ENCODE data around the gene IGSF10. TPM values are rescaled to one million over a fixed set of nuclear protein-coding genes. Genes with fewer than 3 reads are reported as not detected.
"Not testable (repeated sequence)": the region's sequence is repeated elsewhere in the genome, so short reads cannot be mapped to it uniquely, and the experiment has no call there.

The IGSF10 gene
- total RNA-seq, 1 donor, result 1.4 TPM

DNA sequence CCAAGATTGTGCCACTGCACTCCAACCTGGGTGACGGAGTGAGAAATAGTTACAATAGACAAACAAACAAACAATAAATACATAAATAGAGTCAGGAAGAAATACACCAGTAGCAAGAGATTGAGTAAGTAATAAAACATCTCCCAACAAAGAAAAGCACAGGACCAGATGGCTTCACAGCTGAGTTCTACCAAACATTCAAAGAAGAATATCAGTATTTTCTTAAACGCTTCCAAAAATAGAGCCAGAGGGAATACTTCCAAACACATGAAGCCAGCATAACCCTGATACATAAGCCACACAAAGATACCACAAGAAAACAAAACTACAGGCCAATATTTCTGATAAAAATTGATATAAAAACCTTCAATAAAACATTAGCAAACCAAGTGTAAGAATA, 30.7 kb upstream of the IGSF10 start:
- H3K4me1 ChIP-seq (ENCODE audit: insufficient read depth, low read length), result no peaks in the 10 kb centered on the region
- DNase-seq (ENCODE audit: insufficient read length, low spot score, missing footprints), result no peak
- H2AFZ ChIP-seq (ENCODE audit: low read length), result no peak overlapping the region
- no peaks in the 10 kb centered on the region for H3K79me2 ChIP-seq (ENCODE audit: insufficient read depth, low read length)
- TF ChIP-seq, protein P1, sequence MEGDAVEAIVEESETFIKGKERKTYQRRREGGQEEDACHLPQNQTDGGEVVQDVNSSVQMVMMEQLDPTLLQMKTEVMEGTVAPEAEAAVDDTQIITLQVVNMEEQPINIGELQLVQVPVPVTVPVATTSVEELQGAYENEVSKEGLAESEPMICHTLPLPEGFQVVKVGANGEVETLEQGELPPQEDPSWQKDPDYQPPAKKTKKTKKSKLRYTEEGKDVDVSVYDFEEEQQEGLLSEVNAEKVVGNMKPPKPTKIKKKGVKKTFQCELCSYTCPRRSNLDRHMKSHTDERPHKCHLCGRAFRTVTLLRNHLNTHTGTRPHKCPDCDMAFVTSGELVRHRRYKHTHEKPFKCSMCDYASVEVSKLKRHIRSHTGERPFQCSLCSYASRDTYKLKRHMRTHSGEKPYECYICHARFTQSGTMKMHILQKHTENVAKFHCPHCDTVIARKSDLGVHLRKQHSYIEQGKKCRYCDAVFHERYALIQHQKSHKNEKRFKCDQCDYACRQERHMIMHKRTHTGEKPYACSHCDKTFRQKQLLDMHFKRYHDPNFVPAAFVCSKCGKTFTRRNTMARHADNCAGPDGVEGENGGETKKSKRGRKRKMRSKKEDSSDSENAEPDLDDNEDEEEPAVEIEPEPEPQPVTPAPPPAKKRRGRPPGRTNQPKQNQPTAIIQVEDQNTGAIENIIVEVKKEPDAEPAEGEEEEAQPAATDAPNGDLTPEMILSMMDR (IDR thresholded peaks at IDR 0.05; ENCODE audit: extremely low read depth, low read depth, low read length), result no peak
- no peaks in the 10 kb centered on the region for H3K9me3 ChIP-seq (ENCODE audit: low read depth, low read length)
- no peaks in the 10 kb centered on the region for H4K20me1 ChIP-seq (ENCODE audit: insufficient read depth, low read length)
- no peaks in the 10 kb centered on the region for H3K36me3 ChIP-seq (ENCODE audit: insufficient read depth, low read length)
- no peak overlapping the region for H3K4me3 ChIP-seq (ENCODE audit: insufficient read depth, low read length)
- no peak overlapping the region for H3K4me2 ChIP-seq (ENCODE audit: insufficient read depth, low read length)
- H3K27ac ChIP-seq (ENCODE audit: low read depth, low read length), result no peak overlapping the region
- H3K27me3 ChIP-seq (ENCODE audit: insufficient read depth, low read length), result no peaks in the 10 kb centered on the region

GRCh38 chr3:151487833-151488232, 27.0 kb upstream of the IGSF10 start:
- not testable (repeated sequence) for H3K36me3 ChIP-seq (ENCODE audit: insufficient read depth, low read length); DNase-seq (ENCODE audit: insufficient read length, low spot score, missing footprints); H2AFZ ChIP-seq (ENCODE audit: low read length); H3K27me3 ChIP-seq (ENCODE audit: insufficient read depth, low read length); H3K79me2 ChIP-seq (ENCODE audit: insufficient read depth, low read length); H3K4me2 ChIP-seq (ENCODE audit: insufficient read depth, low read length); H4K20me1 ChIP-seq (ENCODE audit: insufficient read depth, low read length); H3K4me3 ChIP-seq (ENCODE audit: insufficient read depth, low read length); H3K27ac ChIP-seq (ENCODE audit: low read depth, low read length); H3K9me3 ChIP-seq (ENCODE audit: low read depth, low read length); H3K4me1 ChIP-seq (ENCODE audit: insufficient read depth, low read length)

DNA sequence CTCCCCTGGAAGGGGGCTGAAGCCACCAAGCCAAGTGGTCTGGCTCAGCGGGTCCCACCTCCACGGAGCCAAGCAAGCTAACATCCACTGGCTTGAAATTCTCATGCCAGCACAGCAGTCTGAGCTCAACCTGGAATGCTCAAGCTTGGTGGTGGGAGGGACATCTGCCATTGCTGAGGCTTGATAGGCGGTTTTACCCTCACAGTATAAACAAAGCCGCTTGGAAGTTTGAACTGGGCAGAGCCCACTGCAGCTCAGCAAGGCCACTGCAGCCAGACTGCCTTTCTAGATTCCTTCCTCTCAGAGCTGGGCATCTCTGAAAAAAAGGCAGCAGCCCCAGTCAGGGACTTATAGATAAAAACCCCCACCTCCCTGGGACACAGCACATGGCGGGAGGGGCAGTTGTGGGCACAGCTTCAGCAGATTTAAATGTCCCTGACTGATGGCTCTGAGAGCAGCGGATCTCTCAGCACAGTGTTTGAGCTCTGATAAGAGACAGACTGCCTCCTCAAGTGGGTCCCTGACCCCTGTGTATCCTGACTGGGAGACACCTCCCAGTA, 23.2 kb upstream of the IGSF10 start:
- no peaks in the 10 kb centered on the region for H3K79me2 ChIP-seq (ENCODE audit: insufficient read depth, low read length)
- H3K27me3 ChIP-seq (ENCODE audit: insufficient read depth, low read length), result no peaks in the 10 kb centered on the region
- no peak overlapping the region for H3K27ac ChIP-seq (ENCODE audit: low read depth, low read length)
- no peaks in the 10 kb centered on the region for H4K20me1 ChIP-seq (ENCODE audit: insufficient read depth, low read length)
- DNase-seq (ENCODE audit: insufficient read length, low spot score, missing footprints), result no peak
- H3K4me2 ChIP-seq (ENCODE audit: insufficient read depth, low read length), result no peak overlapping the region
- no peaks in the 10 kb centered on the region for H3K4me1 ChIP-seq (ENCODE audit: insufficient read depth, low read length)
- no peak overlapping the region for H3K4me3 ChIP-seq (ENCODE audit: insufficient read depth, low read length)
- H2AFZ ChIP-seq (ENCODE audit: low read length), result no peak overlapping the region
- TF ChIP-seq, protein P1 (IDR thresholded peaks at IDR 0.05; ENCODE audit: extremely low read depth, low read depth, low read length), result no peak
- H3K36me3 ChIP-seq (ENCODE audit: insufficient read depth, low read length), result no peaks in the 10 kb centered on the region
- no peaks in the 10 kb centered on the region for H3K9me3 ChIP-seq (ENCODE audit: low read depth, low read length)

DNA sequence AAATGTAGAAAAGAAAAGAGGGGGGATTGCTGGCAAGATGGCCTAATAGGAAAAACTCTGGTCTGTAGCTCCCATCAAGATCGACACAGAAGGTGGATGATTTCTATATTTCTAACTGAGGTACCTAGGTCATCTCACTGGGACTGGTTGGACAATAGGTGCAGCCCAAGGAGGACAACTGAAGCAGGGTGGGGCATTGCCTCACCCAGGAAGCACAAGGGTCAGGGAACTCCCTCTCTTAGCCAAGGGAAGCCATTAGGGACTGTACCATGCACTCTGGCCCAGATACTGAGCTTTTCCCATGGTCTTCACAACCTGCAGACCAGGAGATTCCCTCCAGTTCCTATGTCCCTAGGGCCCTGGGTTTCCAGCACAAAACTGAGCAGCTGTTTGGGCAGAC, 22.6 kb upstream of the IGSF10 start:
- TF ChIP-seq, protein P1 (IDR thresholded peaks at IDR 0.05; ENCODE audit: extremely low read depth, low read depth, low read length), result no peak
- H3K4me3 ChIP-seq (ENCODE audit: insufficient read depth, low read length), result no peak overlapping the region
- H3K4me2 ChIP-seq (ENCODE audit: insufficient read depth, low read length), result no peak overlapping the region
- H3K36me3 ChIP-seq (ENCODE audit: insufficient read depth, low read length), result no peaks in the 10 kb centered on the region
- no peaks in the 10 kb centered on the region for H3K9me3 ChIP-seq (ENCODE audit: low read depth, low read length)
- H3K27me3 ChIP-seq (ENCODE audit: insufficient read depth, low read length), result no peaks in the 10 kb centered on the region
- H3K79me2 ChIP-seq (ENCODE audit: insufficient read depth, low read length), result no peaks in the 10 kb centered on the region
- DNase-seq (ENCODE audit: insufficient read length, low spot score, missing footprints), result no peak
- H3K27ac ChIP-seq (ENCODE audit: low read depth, low read length), result no peak overlapping the region
- H4K20me1 ChIP-seq (ENCODE audit: insufficient read depth, low read length), result no peaks in the 10 kb centered on the region
- H3K4me1 ChIP-seq (ENCODE audit: insufficient read depth, low read length), result no peaks in the 10 kb centered on the region
- H2AFZ ChIP-seq (ENCODE audit: low read length), result no peak overlapping the region

Measured in osteoblast (primary cell).